ENCODE measurements around the gene PIP.
"Not testable (repeated sequence)": the region's sequence is repeated elsewhere in the genome, so short reads cannot be mapped to it uniquely, and the experiment has no call there.

DNA sequence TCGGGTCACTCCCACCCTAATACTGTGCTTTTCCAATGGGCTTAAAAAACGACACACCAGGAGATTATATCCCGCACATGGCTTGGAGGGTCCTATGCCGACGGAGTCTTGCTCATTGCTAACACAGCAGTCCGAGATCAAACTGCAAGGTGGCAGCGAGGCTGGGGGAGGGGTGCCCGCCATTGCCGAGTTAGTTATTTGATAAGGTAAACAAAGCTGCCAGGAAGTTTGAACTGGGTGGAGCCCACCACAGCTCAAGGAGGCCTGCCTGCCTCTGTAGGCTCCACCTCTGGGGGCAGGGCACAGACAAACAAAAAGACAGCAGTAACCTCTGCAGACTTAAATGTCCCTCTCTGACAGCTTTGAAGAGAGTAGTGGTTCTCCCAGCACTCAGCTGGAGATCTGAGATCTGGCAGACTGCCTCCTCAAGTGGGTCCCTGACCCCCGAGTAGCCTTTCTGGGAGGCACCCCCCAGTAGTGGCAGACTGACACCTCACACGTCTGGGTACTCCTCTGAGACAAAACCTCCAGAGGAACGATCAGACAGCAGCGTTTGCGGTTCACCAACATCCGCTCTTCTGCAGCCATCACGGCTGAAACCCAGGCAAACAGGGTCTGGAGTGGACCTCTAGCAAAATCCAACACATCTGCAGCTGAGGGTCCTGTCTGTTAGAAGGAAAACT lies 43.2 kb upstream of the PIP start:
- TF ChIP-seq, protein P1, sequence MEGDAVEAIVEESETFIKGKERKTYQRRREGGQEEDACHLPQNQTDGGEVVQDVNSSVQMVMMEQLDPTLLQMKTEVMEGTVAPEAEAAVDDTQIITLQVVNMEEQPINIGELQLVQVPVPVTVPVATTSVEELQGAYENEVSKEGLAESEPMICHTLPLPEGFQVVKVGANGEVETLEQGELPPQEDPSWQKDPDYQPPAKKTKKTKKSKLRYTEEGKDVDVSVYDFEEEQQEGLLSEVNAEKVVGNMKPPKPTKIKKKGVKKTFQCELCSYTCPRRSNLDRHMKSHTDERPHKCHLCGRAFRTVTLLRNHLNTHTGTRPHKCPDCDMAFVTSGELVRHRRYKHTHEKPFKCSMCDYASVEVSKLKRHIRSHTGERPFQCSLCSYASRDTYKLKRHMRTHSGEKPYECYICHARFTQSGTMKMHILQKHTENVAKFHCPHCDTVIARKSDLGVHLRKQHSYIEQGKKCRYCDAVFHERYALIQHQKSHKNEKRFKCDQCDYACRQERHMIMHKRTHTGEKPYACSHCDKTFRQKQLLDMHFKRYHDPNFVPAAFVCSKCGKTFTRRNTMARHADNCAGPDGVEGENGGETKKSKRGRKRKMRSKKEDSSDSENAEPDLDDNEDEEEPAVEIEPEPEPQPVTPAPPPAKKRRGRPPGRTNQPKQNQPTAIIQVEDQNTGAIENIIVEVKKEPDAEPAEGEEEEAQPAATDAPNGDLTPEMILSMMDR (IDR thresholded peaks at IDR 0.05) = not testable (repeated sequence)
- TF ChIP-seq POLR2A, POLR2AphosphoS5, EP300 (IDR thresholded peaks at IDR 0.05): not testable (repeated sequence)

All from sigmoid colon (tissue), 4 donors.